Adrenal gland (tissue), 5 donors: Measurements from ENCODE around the gene CLC.

Experiments
- POLR2A ChIP-seq, 2 donors: fragments of 450-650 bp; IDR thresholded peaks; one replicate each; pipeline ENCODE4 v1.6.1; 2017; ENCODE audit warnings: antibody characterized with exemption in 2 of 2, mild to moderate bottlenecking in 2 of 2, moderate library complexity in 1 of 2
- TF ChIP-seq, protein P1 (sequence below), 6 experiments: fragments of 450-650 bp in 4 of 6; fragments of 200-600 bp in 2 of 6; sonication (generic) in 1 of 6; IDR thresholded peaks; 1 replicate in 5 of 6; 2 replicates in 1 of 6; pipeline versions ENCODE4 v1.5.1 to v1.8.0; 2016 to 2021; ENCODE audit warnings: antibody characterized with exemption in 6 of 6, mild to moderate bottlenecking in 2 of 6, moderate library complexity in 1 of 6
- donor health status: DM: no; HTN: no; CAD: no.

DNA sequence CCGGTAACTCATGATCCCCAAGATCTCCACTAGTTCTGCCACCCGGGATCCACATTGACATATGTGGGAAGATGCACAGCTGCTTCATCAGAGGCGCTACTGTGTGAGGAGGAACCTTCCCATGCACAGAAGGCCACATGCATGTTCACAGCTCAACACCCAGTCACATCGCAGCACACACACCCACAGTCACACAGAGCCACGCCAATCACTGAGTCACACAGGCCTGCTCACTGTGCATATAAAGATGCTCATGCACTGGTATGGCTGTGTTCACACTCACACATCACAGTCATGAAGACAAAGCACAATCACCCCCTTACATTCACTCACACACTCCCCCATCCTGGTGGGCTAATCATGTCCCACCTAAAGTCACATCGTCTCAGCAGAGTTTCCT is 9.8 kb downstream of the CLC start:
- TF ChIP-seq, protein P1, sequence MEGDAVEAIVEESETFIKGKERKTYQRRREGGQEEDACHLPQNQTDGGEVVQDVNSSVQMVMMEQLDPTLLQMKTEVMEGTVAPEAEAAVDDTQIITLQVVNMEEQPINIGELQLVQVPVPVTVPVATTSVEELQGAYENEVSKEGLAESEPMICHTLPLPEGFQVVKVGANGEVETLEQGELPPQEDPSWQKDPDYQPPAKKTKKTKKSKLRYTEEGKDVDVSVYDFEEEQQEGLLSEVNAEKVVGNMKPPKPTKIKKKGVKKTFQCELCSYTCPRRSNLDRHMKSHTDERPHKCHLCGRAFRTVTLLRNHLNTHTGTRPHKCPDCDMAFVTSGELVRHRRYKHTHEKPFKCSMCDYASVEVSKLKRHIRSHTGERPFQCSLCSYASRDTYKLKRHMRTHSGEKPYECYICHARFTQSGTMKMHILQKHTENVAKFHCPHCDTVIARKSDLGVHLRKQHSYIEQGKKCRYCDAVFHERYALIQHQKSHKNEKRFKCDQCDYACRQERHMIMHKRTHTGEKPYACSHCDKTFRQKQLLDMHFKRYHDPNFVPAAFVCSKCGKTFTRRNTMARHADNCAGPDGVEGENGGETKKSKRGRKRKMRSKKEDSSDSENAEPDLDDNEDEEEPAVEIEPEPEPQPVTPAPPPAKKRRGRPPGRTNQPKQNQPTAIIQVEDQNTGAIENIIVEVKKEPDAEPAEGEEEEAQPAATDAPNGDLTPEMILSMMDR (IDR thresholded peaks at IDR 0.05), result no peak
- TF ChIP-seq POLR2A (IDR thresholded peaks at IDR 0.05), result no peak
